IMR-90 (cell line): ENCODE data around the gene OR6J1. TPM values are rescaled to one million over a fixed set of nuclear protein-coding genes. Genes with fewer than 3 reads are reported as not detected.

Experiments used
- ATAC-seq: fragments of 200-7000 bp; cut with Tn5 transposase; 2 replicates; pipeline ENCODE4 v1.9.1; 2020; ENCODE audit warnings: low read depth, mild to moderate bottlenecking, moderate library complexity
- BruUV-seq: library from RNA; stranded (reverse); fragments of 400-500 nt; replicated peaks from 2 replicates; lab custom pipeline; 2021; lab: Mats Ljungman, UMichigan
- CTCF ChIA-PET: fragments of 300-600 bp; formaldehyde crosslinking; extraction: SDS; loops from one replicate; lab custom pipeline; 2021; ENCODE audit warnings: antibody characterized with exemption; lab: Yijun Ruan, JAX
- POLR2A ChIA-PET: fragments of 300-600 bp; sonication (Branson Sonifier 250); formaldehyde crosslinking; loops from one replicate; lab custom pipeline; 2022; ENCODE audit warnings: antibody characterized with exemption; ENCODE audit not compliant: unreplicated experiment; lab: Charles Lee
- DNase-seq: peaks from one replicate; pipeline ENCODE4 v3.0.0; 2013
- H2AFZ ChIP-seq: replicated peaks from 2 replicates; pipeline ENCODE3; 2013; ENCODE audit warnings: low read length, mild to moderate bottlenecking; ENCODE audit not compliant: poor library complexity
- H2AK5ac ChIP-seq: 2 replicates; pipeline ENCODE4 v1.6.1; 2013; ENCODE audit warnings: low read depth, low read length, inconsistent platforms
- H2AK9ac ChIP-seq: replicated peaks from 2 replicates; pipeline ENCODE3; 2013; ENCODE audit warnings: mild to moderate bottlenecking, low read depth, low read length, moderate library complexity; ENCODE audit not compliant: poor library complexity
- H2BK120ac ChIP-seq: 2 replicates; pipeline ENCODE4 v1.6.1; 2013; ENCODE audit warnings: low read depth, low read length, inconsistent platforms
- H2BK15ac ChIP-seq: 3 replicates; pipeline ENCODE4 v1.6.1; 2013; ENCODE audit warnings: low read depth, low read length, inconsistent platforms
- H2BK20ac ChIP-seq: 2 replicates; pipeline ENCODE4 v1.6.1; 2013; ENCODE audit warnings: low read depth, mild to moderate bottlenecking, inconsistent platforms, low read length, moderate library complexity
- H2BK5ac ChIP-seq: 2 replicates; pipeline ENCODE4 v1.6.1; 2013; ENCODE audit warnings: mild to moderate bottlenecking, low read depth, low read length, inconsistent platforms; ENCODE audit not compliant: poor library complexity, severe bottlenecking
- H3K14ac ChIP-seq: replicated peaks from 2 replicates; pipeline ENCODE4 v1.6.1; 2013; ENCODE audit warnings: low read depth, low read length, inconsistent platforms
- H3K18ac ChIP-seq: 2 replicates; pipeline ENCODE4 v1.6.1; 2013; ENCODE audit warnings: low read depth, low read length, control low read depth
- H3K23ac ChIP-seq: 2 replicates; pipeline ENCODE4 v1.6.1; 2013; ENCODE audit warnings: low read depth, low read length, inconsistent platforms
- H3K27ac ChIP-seq: 2 replicates; pipeline ENCODE4 v1.5.1; 2013; ENCODE audit warnings: mild to moderate bottlenecking, control low read depth, low read length; ENCODE audit not compliant: insufficient read depth
- H3K27me3 ChIP-seq: 2 replicates; pipeline ENCODE4 v1.6.1; 2013; ENCODE audit warnings: low read length; ENCODE audit not compliant: control insufficient read depth, insufficient read depth
- H3K36me3 ChIP-seq: 2 replicates; pipeline ENCODE4 v1.6.1; 2013; ENCODE audit warnings: low read length, mixed read lengths; ENCODE audit not compliant: control insufficient read depth, insufficient read depth
- H3K4ac ChIP-seq: 2 replicates; pipeline ENCODE4 v1.6.1; 2013; ENCODE audit warnings: low read depth, low read length, inconsistent platforms
- H3K4me1 ChIP-seq: 2 replicates; pipeline ENCODE4 v1.6.1; 2013; ENCODE audit warnings: low read length, mixed read lengths; ENCODE audit not compliant: control insufficient read depth, insufficient read depth
- H3K4me2 ChIP-seq: 2 replicates; pipeline ENCODE4 v1.6.1; 2013; ENCODE audit warnings: low read depth, mild to moderate bottlenecking, control low read depth, low read length, moderate library complexity
- H3K4me3 ChIP-seq: 2 replicates; pipeline ENCODE4 v1.5.1; 2013; ENCODE audit warnings: low read depth, mild to moderate bottlenecking, control low read depth, low read length, moderate library complexity; ENCODE audit not compliant: insufficient read depth
- H3K56ac ChIP-seq: 2 replicates; pipeline ENCODE4 v1.6.1; 2013; ENCODE audit warnings: low read length, inconsistent platforms; ENCODE audit not compliant: insufficient read depth; ENCODE audit errors: extremely low read depth
- H3K79me1 ChIP-seq, 2 experiments: 2 replicates each; pipeline ENCODE4 v1.6.1; 2013; ENCODE audit warnings: low read length in 2 of 2, inconsistent platforms in 1 of 2, low read depth in 1 of 2
- H3K9ac ChIP-seq: 2 replicates; pipeline ENCODE4 v1.6.1; 2013; ENCODE audit warnings: low read depth, low read length, control low read depth
- H3K9me1 ChIP-seq: 2 replicates; pipeline ENCODE4 v1.6.1; 2013; ENCODE audit warnings: low read length, inconsistent platforms; ENCODE audit not compliant: insufficient read depth
- H3K9me3 ChIP-seq: 2 replicates; pipeline ENCODE4 v1.6.1; 2013; ENCODE audit warnings: low read length; ENCODE audit not compliant: control insufficient read depth, insufficient read depth
- H4K20me1 ChIP-seq: 2 replicates; pipeline ENCODE4 v1.6.1; 2013; ENCODE audit warnings: low read length, inconsistent platforms; ENCODE audit not compliant: insufficient read depth
- H4K5ac ChIP-seq: 2 replicates; pipeline ENCODE4 v1.6.1; 2013; ENCODE audit warnings: mild to moderate bottlenecking, low read depth, low read length, control low read depth
- H4K8ac ChIP-seq, 2 experiments: 2 replicates each; pipeline ENCODE4 v1.6.1; 2013; ENCODE audit warnings: low read depth in 2 of 2, low read length in 2 of 2, control low read depth in 1 of 2, inconsistent platforms in 1 of 2
- H4K91ac ChIP-seq: 2 replicates; pipeline ENCODE4 v1.6.1; 2013; ENCODE audit warnings: low read depth, low read length, inconsistent platforms; ENCODE audit not compliant: insufficient read depth
- CEBPB ChIP-seq: IDR thresholded peaks from 2 replicates; pipeline ENCODE4 v1.6.1; 2012; ENCODE audit warnings: low read depth, low read length, improper control_type of control experiment
- CHD1 ChIP-seq: IDR thresholded peaks from 2 replicates; pipeline ENCODE4 v1.6.1; 2012; ENCODE audit warnings: low read depth, low read length, improper control_type of control experiment
- ELK1 ChIP-seq: fragments of 150-350 bp; IDR thresholded peaks from 2 replicates; pipeline ENCODE4 v1.6.1; 2016; ENCODE audit warnings: low read depth, mild to moderate bottlenecking, low read length, moderate library complexity, borderline replicate concordance
- MAFK ChIP-seq: IDR thresholded peaks from 2 replicates; pipeline ENCODE4 v1.6.1; 2012; ENCODE audit warnings: low read depth, low read length, improper control_type of control experiment
- POLR2A ChIP-seq: IDR thresholded peaks from 2 replicates; pipeline ENCODE4 v1.6.1; 2012; ENCODE audit warnings: mild to moderate bottlenecking, low read depth, low read length
- RCOR1 ChIP-seq: IDR thresholded peaks from 2 replicates; pipeline ENCODE4 v1.6.1; 2012; ENCODE audit warnings: mild to moderate bottlenecking, low read length, improper control_type of control experiment; ENCODE audit not compliant: insufficient replicate concordance
- RFX5 ChIP-seq: IDR thresholded peaks from 2 replicates; pipeline ENCODE4 v1.8.0; 2012; ENCODE audit warnings: low read depth, mild to moderate bottlenecking, low read length, moderate library complexity
- WGBS, 2 experiments: methylation state at CpG; one replicate each; pipeline versions ENCODE4 v1.1.5 to v1.1.7; 2013; ENCODE audit warnings: missing lambda C conversion rate in 2 of 2; ENCODE audit not compliant: insufficient read length in 1 of 2; ENCODE audit errors: extremely low coverage in 2 of 2; 5-methylcytosine and 5-hydroxymethylcytosine counted together
- dilution Hi-C: fragments of 300-500 bp; cut with HindIII; formaldehyde crosslinking; loops from one replicate; pipeline ENCODE4 v1.14.3; 2018; ENCODE audit warnings: low sequenced_read_pairs; ENCODE audit not compliant: unreplicated experiment
- in situ Hi-C: fragments of 300-500 bp; cut with MboI; formaldehyde crosslinking; loops from 3 replicates; pipeline ENCODE4 v1.14.3; 2019; ENCODE audit warnings: low sequenced_read_pairs, inconsistent platforms, mixed read lengths
- intact Hi-C: fragments of 100-400 bp; cut with micrococcal nuclease; formaldehyde crosslinking; loops from 2 replicates; pipeline ENCODE4 v1.10.0; 2022
- polyA plus RNA-seq, 3 experiments: library from polyadenylated mRNA; depleted of rRNA; stranded (reverse); fragments of >200 nt; gene quantifications; 2 replicates each; pipeline ENCODE4 v1.2.3, GENCODE V29; 2012; ENCODE audit warnings: low replicate concordance in 1 of 3
- total RNA-seq: library from RNA; depleted of rRNA; stranded (reverse); fragments of >200 nt; gene quantifications from 2 replicates; pipeline ENCODE4 v1.2.3, GENCODE V29; 2012

The OR6J1 gene
- total and polyA plus RNA-seq, 2 of the 4 experiments (the other 2 are of a cell fraction) = not detected

GRCh38 chr14:22664261-22664660 lies 20.1 kb upstream of the OR6J1 start:
- no peak overlapping the region for H4K91ac ChIP-seq
- 0 out of 2 replicates have a peak, but pooled peaks cover 1% of the 10 kb centered on the region for H3K4me1 ChIP-seq
- intact Hi-C loops = no loop called here
- no peaks in the 10 kb centered on the region for H3K79me1 ChIP-seq
- no peak for TF ChIP-seq RCOR1
- no peak for TF ChIP-seq CHD1
- TF ChIP-seq RFX5 = no peak
- no peak for TF ChIP-seq ELK1
- no peak for TF ChIP-seq MAFK
- no peak for TF ChIP-seq CEBPB
- no peak for TF ChIP-seq POLR2A
- H2AK5ac ChIP-seq = no peak overlapping the region
- no peak overlapping the region for H3K27ac ChIP-seq
- H3K56ac ChIP-seq = no peak overlapping the region
- no peaks in the 10 kb centered on the region for H4K20me1 ChIP-seq
- H4K8ac ChIP-seq = no peak overlapping the region
- H4K5ac ChIP-seq = no peak overlapping the region
- no peak overlapping the region for H3K9ac ChIP-seq
- H3K4me2 ChIP-seq = no peak overlapping the region
- ChIA-PET CTCF (no interaction called here), POLR2A (no interaction called here)
- H3K27me3 ChIP-seq = peaks cover 10% of the 10 kb centered on the region
- WGBS, 2 experiments = no CpG with 5 or more reads among the region's 6 CpGs
- no peak overlapping the region for H3K23ac ChIP-seq
- in situ Hi-C loops = no loop called here
- no peak overlapping the region for H2BK20ac ChIP-seq
- no peak overlapping the region for H2BK15ac ChIP-seq
- dilution Hi-C loops = no loop called here
- H2BK5ac ChIP-seq = no peak overlapping the region
- no peak overlapping the region for H2BK120ac ChIP-seq
- no peak overlapping the region for H2AK9ac ChIP-seq
- H2AFZ ChIP-seq = no peak overlapping the region
- no peak overlapping the region for H3K18ac ChIP-seq
- H3K36me3 ChIP-seq = no peaks in the 10 kb centered on the region
- no peaks in the 10 kb centered on the region for H3K9me3 ChIP-seq
- H3K9me1 ChIP-seq = no peaks in the 10 kb centered on the region
- no peak for ATAC-seq
- BruUV-seq = no TSS peak
- no peak for DNase-seq
- H3K4ac ChIP-seq = no peak overlapping the region
- no peak overlapping the region for H3K14ac ChIP-seq
- H3K4me3 ChIP-seq = no peak overlapping the region
